CD4-positive, alpha-beta T cell treated with Interleukin-21 for 1 hour (primary cell): ENCODE data around the gene PLD2.
A peak's percentile ranks its signal among the peaks of the same experiment; 100 is the strongest.

ENCODE experiments used
- DNase-seq: peaks from one replicate; pipeline ENCODE4 v3.0.0-alpha.2; 2020

The PLD2 gene, protein sequence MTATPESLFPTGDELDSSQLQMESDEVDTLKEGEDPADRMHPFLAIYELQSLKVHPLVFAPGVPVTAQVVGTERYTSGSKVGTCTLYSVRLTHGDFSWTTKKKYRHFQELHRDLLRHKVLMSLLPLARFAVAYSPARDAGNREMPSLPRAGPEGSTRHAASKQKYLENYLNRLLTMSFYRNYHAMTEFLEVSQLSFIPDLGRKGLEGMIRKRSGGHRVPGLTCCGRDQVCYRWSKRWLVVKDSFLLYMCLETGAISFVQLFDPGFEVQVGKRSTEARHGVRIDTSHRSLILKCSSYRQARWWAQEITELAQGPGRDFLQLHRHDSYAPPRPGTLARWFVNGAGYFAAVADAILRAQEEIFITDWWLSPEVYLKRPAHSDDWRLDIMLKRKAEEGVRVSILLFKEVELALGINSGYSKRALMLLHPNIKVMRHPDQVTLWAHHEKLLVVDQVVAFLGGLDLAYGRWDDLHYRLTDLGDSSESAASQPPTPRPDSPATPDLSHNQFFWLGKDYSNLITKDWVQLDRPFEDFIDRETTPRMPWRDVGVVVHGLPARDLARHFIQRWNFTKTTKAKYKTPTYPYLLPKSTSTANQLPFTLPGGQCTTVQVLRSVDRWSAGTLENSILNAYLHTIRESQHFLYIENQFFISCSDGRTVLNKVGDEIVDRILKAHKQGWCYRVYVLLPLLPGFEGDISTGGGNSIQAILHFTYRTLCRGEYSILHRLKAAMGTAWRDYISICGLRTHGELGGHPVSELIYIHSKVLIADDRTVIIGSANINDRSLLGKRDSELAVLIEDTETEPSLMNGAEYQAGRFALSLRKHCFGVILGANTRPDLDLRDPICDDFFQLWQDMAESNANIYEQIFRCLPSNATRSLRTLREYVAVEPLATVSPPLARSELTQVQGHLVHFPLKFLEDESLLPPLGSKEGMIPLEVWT

GRCh38 chr17:4806777-4807604 lies at the start of gene PLD2:
Gene PLD2, plus strand, starts transcription at chr17:4807152. Its CDS starts 621 bp downstream, at chr17:4807773.
- peak; percentile 89 for DNase-seq

GRCh38 chr17:4759776-4760236 lies 47.1 kb upstream of the PLD2 start:
- no peak for DNase-seq

GRCh38 chr17:4764595-4764994 lies 42.4 kb upstream of the PLD2 start:
- DNase-seq, result no peak

- DNase-seq, result peak; percentile 22
Measured at GRCh38 chr17:4766201-4766600, 40.8 kb upstream of the PLD2 start.

GRCh38 chr17:4766723-4767122 lies 40.2 kb upstream of the PLD2 start:
- DNase-seq, result no peak

- DNase-seq, result no peak
Measured at GRCh38 chr17:4768298-4768697, 38.7 kb upstream of the PLD2 start.

DNA sequence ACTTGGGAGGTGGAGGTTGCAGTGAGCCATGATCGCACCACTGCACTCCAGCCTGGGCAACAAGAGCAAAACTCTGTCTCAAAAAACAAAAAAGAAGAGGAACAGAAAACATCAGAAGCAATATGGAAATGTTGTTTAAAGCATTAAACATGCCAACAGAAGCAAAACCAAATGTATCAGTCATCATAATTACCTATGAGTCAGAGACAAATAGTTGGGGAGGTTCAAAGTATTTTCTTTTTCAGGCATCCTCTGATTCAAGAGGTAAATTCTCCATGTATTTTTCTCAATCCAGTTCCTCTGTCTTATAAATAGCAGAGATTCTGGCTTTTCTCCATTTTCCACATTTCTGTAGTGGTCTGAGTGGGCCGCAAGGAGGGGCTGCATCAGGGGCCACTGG lies 37.3 kb upstream of the PLD2 start:
- DNase-seq, result no peak

DNA sequence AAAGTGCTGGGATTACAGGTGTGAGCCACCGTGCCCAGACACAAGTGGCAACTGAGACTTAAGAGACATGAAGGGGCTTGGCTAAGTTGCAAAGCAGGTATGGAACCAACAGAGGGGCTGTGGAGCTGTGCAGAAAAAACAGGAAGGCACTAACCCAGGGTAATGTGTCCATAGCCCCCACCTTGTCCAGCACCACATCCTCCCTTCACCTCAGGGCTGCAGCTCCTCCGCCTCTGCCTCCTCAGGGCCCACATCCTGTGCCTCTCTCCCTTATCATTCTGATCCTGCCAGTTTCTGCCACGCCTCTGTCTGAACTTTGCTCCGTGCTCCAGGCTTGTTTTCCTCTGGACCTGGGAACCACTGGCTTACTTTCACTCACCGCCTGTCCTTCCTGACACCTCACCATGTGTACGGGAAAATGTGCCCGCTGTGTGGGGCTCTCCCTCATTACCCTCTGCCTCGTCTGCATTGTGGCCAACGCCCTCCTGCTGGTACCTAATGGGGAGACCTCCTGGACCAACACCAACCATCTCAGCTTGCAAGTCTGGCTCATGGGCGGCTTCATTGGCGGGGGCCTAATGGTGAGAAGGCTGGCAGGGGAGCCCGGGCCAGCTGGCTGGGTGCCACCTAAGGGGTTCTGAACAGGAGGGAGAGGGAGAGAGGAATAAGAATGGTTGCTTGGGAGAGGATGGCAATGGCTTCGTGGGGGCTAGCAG lies 35.3 kb upstream of the PLD2 start, which contains the start of gene TM4SF5:
TSS of gene TM4SF5 (plus strand) at position 368 of the 716 bp plus-strand sequence. CDS start at position 405, 37 bp downstream.
- DNase-seq, result no peak

DNA sequence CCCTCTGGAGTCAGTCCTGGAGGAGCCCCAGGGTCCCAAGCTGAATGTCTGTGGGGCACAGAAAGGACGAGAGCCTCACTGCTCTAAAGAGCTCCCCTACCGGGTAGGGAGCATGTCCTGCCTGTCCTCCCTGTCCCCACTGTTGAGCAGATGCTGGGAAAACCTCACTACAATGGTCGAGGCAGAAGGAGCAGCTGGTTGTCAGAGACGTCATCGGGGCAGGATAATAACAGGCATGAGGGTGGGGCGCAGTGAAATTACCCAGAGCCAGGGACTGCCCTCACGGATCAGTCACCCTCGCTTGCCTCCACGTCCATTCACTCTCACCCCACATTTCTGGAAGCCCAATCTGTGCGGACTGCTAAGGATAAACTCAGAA lies 34.7 kb upstream of the PLD2 start:
- no peak for DNase-seq

DNA sequence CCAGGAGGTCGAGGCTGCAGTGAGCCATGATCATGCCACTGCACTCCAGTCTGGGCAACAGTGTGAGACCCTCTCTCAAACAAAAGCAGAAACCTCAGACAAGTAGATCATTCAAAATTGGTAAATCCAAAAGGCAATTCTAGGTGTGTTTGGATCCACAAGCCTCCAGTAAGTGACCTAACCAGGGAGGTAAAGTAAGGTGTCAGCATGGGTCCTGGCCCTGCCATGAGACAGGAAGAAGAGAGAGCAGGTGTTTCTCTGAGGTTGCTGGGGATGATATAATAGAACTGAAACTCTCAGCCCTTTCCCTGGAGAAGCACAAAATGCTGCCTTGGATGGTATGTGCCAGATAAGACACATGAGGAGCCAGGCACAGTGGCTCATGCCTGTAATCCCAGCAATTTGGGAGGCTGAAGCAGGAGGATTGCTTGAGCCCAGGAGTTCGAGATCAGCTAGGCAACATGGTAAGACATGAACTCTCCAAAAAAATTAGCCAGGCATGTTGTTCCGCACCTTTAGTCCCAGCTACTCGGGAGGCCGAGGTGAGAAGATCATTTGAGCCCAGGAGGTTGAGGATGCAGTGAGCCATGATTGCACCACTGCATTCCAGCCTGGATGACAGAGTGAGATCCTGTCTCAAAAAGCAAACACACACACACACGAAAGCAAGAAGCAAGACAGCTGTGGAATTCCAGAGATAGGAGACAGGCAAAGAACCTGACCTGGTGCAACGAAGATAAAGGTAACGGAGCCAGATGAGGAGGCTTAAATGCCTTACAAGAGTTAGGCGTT lies 28.8 kb upstream of the PLD2 start:
- DNase-seq, result no peak

GRCh38 chr17:4780325-4780955 lies 26.5 kb upstream of the PLD2 start:
- DNase-seq, result no peak

DNA sequence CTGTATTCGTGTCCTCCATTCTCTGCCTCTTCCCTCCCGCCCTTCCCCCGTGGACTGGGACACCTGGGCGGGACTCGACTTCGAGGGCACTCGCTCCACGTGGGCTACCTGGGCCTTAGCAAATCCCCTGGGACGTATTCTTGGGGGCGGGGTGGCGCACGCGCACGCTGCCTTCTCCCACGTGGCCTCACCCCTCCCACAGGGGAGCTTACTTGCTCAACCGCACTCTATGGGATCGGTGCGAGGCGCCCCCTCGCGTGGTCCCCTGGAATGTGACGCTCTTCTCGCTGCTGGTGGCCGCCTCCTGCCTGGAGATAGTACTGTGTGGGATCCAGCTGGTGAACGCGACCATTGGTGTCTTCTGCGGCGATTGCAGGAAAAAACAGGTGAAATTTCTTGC lies 24.3 kb upstream of the PLD2 start:
- DNase-seq, result no peak

DNA sequence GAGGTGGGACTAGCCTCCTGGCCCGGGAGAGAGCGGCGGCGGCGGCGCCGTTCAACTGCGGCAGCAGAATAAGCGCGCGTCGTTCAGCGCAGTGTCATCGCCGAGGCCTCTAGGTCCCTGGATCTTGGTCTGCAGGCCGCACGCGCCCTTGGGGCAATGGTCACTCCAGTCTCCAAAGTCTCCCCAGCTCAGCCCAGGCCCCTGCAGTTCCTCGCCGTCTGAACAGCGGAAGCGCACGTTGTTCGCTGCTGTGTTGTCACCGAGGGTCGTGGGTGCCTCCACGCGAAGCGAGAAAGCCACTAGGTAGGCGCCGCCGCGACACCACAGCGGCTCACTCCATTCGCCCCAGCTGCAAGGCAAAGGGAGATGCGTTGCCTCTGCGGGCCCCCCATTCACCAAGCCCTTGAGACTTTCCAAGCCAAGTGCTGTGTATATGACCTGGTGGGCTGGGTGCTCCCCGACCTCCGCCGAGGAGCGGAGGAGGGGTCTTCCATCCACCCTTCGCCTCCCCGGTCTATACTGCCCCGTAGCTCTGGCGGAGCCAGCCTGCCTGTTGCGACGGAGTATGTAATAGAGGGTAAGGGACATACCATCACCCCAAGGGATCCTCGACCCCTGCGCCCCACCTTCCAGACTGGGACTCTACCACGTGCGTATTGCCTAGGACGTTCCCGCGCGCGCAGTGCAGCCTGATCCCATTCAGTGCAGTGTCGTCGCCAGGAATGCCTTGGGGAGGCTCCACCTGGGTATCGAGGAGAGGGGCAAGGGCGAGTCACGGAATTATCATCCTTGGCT lies 21.4 kb upstream of the PLD2 start:
- no peak for DNase-seq

GRCh38 chr17:4786106-4786511 lies 20.8 kb upstream of the PLD2 start, which contains the start of gene VMO1:
Gene VMO1, minus strand, starts transcription at chr17:4786364. Its CDS starts 12 bp downstream, at chr17:4786352.
- DNase-seq, result no peak

- no peak for DNase-seq
Measured at GRCh38 chr17:4786516-4786915, 20.4 kb upstream of the PLD2 start.

DNA sequence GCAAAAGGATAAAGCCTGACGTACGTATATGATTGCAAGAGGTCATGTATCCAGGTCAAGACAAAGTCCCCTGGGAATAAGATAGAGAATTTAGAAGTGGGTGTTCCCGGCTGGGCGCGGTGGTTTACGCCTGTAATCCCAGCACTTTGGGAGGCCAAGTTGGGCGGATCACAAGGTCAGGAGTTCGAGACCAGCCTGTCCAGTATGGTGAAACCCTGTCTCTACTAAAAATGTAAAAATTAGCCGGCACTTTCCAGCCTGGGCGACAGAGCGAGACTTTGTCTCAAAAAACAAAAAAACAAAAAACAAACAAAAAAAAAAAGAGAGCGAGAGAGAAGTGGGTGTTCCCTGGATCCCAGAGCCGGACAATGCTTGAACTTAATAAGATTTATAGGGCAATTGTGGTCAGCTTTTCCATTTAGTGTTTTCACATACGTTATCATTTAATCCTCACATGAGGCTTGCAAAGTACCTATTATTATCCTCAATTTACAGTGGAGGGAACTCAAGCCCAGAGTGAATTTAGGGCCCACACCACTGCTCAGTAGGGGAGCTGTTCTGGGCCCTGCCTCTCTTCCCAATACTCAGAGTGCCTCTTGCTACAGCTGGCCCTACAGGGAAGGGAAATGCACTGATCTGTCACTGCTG lies 18.7 kb upstream of the PLD2 start:
- DNase-seq, result no peak

DNA sequence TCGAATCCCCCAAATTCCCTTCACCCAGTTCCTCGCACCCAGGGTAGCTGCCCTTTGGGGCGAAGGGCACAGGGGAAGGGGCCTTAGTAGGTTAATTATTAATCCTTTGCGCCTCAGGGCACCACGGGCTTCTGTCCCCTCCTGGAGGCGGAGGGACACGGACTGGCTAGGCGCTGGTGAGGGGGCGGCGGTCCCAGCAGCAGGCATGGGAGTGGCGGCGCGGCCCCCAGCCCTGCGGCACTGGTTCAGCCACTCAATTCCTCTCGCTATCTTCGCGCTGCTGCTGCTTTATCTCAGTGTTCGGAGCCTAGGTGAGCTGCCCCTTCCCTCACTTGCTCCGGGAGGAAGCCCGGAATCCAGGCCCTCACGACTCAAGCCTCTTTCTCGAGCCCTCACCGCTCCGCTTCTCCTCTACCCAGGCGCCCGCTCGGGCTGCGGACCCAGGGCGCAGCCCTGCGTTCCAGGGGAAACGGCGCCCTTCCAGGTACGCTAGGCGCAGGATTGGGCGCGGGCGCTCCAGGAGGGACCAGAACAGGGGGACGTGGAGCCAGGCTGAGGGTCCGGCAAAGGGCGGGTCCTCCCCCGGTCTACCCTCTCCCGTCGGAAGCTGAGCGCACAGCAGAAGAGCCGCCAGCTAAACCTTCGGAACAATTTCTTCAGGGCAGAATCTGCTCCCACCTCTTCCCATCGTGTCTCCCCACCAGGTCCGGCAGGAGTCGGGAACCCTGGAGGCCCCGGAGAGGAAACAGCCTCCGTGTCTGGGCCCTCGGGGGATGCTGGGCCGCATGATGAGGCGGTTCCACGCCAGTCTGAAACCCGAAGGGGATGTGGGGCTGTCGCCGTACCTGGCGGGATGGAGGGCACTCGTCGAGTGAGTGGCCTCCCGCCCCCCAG lies 17.9 kb upstream of the PLD2 start, which contains the start of gene GLTPD2:
TSS of gene GLTPD2 (plus strand) at position 158 of the 894 bp plus-strand sequence. CDS start at position 206, 48 bp downstream.
- no peak for DNase-seq

DNA sequence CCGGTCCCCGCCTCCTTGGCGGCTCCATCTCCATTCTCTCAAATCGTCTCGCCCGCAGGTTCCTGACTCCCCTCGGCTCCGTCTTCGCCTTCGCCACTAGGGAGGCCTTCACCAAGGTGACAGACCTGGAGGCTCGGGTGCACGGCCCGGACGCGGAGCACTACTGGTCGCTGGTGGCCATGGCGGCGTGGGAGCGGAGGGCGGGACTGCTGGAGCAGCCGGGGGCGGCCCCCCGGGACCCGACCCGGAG lies 17.3 kb upstream of the PLD2 start:
- DNase-seq, result no peak
